PC-9 (cell line): ENCODE measurements around the gene ROBO2.

ENCODE experiments used
- EZH2 ChIP-seq: fragments of 200-600 bp; sonication (generic); IDR thresholded peaks from 2 replicates; pipeline ENCODE4 v1.8.0; 2017; ENCODE audit warnings: antibody characterized with exemption, low read depth
- TF ChIP-seq, protein P1 (sequence below): fragments of 200-600 bp; sonication (generic); conservative IDR thresholded peaks from 2 replicates; pipeline ENCODE4 v1.6.1; 2017; ENCODE audit warnings: mixed run types, antibody characterized with exemption, mild to moderate bottlenecking, moderate library complexity

GRCh38 chr3:77546246-77546645 lies 506.3 kb downstream of the ROBO2 start:
- TF ChIP-seq, protein P1, sequence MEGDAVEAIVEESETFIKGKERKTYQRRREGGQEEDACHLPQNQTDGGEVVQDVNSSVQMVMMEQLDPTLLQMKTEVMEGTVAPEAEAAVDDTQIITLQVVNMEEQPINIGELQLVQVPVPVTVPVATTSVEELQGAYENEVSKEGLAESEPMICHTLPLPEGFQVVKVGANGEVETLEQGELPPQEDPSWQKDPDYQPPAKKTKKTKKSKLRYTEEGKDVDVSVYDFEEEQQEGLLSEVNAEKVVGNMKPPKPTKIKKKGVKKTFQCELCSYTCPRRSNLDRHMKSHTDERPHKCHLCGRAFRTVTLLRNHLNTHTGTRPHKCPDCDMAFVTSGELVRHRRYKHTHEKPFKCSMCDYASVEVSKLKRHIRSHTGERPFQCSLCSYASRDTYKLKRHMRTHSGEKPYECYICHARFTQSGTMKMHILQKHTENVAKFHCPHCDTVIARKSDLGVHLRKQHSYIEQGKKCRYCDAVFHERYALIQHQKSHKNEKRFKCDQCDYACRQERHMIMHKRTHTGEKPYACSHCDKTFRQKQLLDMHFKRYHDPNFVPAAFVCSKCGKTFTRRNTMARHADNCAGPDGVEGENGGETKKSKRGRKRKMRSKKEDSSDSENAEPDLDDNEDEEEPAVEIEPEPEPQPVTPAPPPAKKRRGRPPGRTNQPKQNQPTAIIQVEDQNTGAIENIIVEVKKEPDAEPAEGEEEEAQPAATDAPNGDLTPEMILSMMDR: no peak
- no peak for TF ChIP-seq EZH2
